ENCODE measurements around the gene COMMD1.

The COMMD1 gene

DNA sequence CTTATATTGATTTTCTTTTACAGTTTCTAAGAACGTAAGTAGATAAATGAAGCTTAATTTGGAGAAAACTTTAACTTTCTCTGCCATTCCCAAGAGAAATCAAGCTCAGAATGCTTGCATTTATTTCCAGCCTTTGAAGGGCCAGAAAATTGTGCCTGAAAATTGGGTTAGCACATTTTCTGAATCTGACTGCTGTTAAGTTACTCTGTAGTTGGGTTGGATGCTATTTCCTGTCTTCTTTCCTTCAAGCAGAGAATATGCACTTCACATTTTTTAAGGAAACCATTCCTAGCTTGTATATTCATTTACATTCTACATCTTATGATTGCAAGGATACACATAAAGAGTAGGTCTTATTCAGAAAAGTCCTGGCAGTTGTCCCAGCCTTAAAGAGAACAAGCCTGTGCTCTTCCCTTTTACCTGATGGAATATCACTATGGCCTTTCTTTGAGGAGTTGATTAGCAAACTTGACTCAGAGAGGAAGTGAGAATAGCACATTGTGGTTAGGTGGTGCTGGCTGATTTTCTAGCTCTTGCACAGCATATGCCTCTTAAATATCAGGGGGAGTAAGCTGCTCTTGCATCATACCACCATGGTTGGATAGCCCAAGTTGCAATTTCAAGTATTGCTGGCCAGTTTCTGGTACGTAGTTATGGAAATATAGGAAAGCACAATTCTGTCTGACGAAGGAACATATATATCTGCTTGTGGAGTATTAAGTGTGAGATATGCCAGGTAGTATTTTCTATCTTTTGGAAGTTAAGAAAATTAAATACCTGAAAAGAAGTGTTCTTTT, 133.7 kb downstream of the COMMD1 start:
- TF ChIP-seq, protein P1, sequence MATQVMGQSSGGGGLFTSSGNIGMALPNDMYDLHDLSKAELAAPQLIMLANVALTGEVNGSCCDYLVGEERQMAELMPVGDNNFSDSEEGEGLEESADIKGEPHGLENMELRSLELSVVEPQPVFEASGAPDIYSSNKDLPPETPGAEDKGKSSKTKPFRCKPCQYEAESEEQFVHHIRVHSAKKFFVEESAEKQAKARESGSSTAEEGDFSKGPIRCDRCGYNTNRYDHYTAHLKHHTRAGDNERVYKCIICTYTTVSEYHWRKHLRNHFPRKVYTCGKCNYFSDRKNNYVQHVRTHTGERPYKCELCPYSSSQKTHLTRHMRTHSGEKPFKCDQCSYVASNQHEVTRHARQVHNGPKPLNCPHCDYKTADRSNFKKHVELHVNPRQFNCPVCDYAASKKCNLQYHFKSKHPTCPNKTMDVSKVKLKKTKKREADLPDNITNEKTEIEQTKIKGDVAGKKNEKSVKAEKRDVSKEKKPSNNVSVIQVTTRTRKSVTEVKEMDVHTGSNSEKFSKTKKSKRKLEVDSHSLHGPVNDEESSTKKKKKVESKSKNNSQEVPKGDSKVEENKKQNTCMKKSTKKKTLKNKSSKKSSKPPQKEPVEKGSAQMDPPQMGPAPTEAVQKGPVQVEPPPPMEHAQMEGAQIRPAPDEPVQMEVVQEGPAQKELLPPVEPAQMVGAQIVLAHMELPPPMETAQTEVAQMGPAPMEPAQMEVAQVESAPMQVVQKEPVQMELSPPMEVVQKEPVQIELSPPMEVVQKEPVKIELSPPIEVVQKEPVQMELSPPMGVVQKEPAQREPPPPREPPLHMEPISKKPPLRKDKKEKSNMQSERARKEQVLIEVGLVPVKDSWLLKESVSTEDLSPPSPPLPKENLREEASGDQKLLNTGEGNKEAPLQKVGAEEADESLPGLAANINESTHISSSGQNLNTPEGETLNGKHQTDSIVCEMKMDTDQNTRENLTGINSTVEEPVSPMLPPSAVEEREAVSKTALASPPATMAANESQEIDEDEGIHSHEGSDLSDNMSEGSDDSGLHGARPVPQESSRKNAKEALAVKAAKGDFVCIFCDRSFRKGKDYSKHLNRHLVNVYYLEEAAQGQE (IDR thresholded peaks at IDR 0.05; ENCODE audit: insufficient read depth in 1 of 2, low read depth in 2 of 2, low read length in 2 of 2), result no peak
- TF ChIP-seq FOXP2 (optimal IDR thresholded peaks at IDR 0.05; ENCODE audit: borderline replicate concordance, extremely low read depth, extremely low read length, insufficient read depth) (no peak), TAF1 (IDR thresholded peaks at IDR 0.05; ENCODE audit: borderline replicate concordance, insufficient read depth, low read length) (no peak)

DNA sequence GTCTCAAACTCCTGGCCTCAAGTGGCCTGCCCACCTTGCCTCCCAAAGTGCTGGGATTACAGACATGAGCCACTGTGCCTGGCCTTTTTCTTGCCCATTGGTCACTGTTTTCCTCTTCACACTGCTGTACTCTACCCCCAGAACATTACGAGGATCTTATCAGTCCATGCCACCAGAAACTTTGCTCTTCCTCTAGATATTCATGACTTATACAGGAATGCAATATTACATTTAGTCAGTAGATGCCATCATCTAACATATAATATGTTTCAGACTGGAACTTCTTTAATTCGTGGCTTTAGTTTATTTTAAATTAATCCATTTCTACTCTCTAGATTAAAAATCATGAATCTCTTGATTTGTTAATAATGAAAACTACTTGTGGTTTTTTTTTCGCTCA, 135.5 kb downstream of the COMMD1 start:
- no peak for TF ChIP-seq SIN3A (IDR thresholded peaks at IDR 0.05; ENCODE audit: borderline replicate concordance, insufficient read depth, low read length)
- TF ChIP-seq POLR2AphosphoS5 (IDR thresholded peaks at IDR 0.05; ENCODE audit: low read depth, low read length), result no peak
- no peak for TF ChIP-seq FOXP2 (optimal IDR thresholded peaks at IDR 0.05; ENCODE audit: borderline replicate concordance, extremely low read depth, extremely low read length, insufficient read depth)
- TF ChIP-seq TAF1 (IDR thresholded peaks at IDR 0.05; ENCODE audit: borderline replicate concordance, insufficient read depth, low read length), result no peak
- TF ChIP-seq, protein P1 (IDR thresholded peaks at IDR 0.05; ENCODE audit: insufficient read depth in 1 of 2, low read depth in 2 of 2, low read length in 2 of 2), result no peak

DNA sequence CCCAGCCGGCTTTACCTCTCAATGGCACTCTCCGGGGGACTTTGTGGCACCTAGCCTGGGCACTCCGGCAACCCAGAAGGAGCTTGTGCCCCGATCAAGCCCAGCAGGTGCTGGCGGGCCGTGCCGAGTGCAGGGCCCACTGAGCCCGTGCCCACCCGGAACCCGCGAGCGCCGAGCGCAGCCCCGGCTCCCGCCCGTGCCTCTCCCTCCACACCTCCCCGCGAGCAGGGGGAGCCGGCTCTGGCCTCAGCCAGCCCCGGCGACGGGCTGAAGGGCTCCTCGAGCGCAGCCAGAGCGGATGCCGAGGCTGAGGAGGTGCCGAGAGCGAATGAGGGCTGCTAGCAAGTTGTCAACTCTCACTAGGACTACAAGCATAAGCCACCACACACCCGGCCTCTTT, 136.9 kb downstream of the COMMD1 start:
- no peak for TF ChIP-seq TAF1 (IDR thresholded peaks at IDR 0.05; ENCODE audit: borderline replicate concordance, insufficient read depth, low read length)
- no peak for TF ChIP-seq SIN3A (IDR thresholded peaks at IDR 0.05; ENCODE audit: borderline replicate concordance, insufficient read depth, low read length)
- TF ChIP-seq, protein P1 (IDR thresholded peaks at IDR 0.05; ENCODE audit: insufficient read depth in 1 of 2, low read depth in 2 of 2, low read length in 2 of 2), result no peak
- no peak for TF ChIP-seq FOXP2 (optimal IDR thresholded peaks at IDR 0.05; ENCODE audit: borderline replicate concordance, extremely low read depth, extremely low read length, insufficient read depth)
- TF ChIP-seq POLR2AphosphoS5 (IDR thresholded peaks at IDR 0.05; ENCODE audit: low read depth, low read length), result no peak

DNA sequence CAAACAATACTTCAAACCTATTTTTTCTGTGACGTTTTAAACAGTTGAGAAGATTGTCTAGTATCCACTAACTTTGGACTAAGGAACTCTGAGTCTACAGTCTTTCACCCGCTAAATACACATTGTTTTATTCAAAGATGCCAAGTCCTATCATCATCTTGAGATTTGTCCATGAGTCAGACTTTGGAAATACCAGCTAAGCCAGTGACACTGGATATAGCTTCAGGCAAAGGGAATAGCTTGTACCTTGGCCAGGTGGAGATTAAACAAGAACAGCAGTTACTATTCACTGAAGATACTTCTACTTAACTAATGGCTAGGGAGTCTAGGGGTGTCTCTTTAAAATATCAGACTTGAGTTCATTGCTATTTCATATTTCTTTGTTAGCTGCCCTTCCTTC, 137.5 kb downstream of the COMMD1 start:
- no peak for TF ChIP-seq TAF1 (IDR thresholded peaks at IDR 0.05; ENCODE audit: borderline replicate concordance, insufficient read depth, low read length)
- no peak for TF ChIP-seq FOXP2 (optimal IDR thresholded peaks at IDR 0.05; ENCODE audit: borderline replicate concordance, extremely low read depth, extremely low read length, insufficient read depth)
- TF ChIP-seq SIN3A (IDR thresholded peaks at IDR 0.05; ENCODE audit: borderline replicate concordance, insufficient read depth, low read length), result no peak
- TF ChIP-seq, protein P1 (IDR thresholded peaks at IDR 0.05; ENCODE audit: insufficient read depth in 1 of 2, low read depth in 2 of 2, low read length in 2 of 2), result no peak
- no peak for TF ChIP-seq POLR2AphosphoS5 (IDR thresholded peaks at IDR 0.05; ENCODE audit: low read depth, low read length)
